DND-41 (cell line): ENCODE measurements around the gene AGAP1.

Experiments
- CTCF ChIP-seq: IDR thresholded peaks from 2 replicates; pipeline ENCODE4 v1.5.1; 2012; ENCODE audit warnings: borderline replicate concordance, low read length, moderate library complexity, mild to moderate bottlenecking; ENCODE audit not compliant: poor library complexity, severe bottlenecking; ENCODE audit errors: extremely low read depth
- EZH2 ChIP-seq: IDR thresholded peaks from 3 replicates; pipeline ENCODE4 v1.6.1; 2012; ENCODE audit warnings: borderline replicate concordance, low read depth, mild to moderate bottlenecking, moderate library complexity, low read length, inconsistent platforms; ENCODE audit not compliant: severe bottlenecking

DNA sequence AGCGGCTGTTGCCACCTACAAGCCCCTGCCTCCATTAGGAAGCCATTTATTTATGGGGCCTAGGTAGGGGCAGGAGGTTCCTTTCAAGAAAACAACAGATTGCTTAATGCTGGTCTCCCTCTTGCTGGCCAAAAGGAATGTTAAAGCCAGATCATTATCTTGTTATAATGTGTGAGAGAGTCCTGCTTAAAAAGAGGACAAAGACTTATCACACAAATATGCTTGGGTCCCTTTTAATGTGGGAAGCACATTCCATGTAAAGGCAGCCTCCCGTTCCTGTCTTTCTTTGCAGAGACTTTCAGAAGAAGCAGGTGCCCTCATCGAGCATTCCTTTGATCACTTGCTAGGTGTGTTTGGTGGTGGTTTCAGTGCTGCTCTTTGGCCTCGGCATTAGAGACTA lies 76.4 kb downstream of the AGAP1 start:
- no peak for TF ChIP-seq EZH2
- TF ChIP-seq CTCF = no peak
